Gastrocnemius medialis (tissue), 4 donors: ENCODE data around the gene INS. TPM values are rescaled to one million over a fixed set of nuclear protein-coding genes. Genes with fewer than 3 reads are reported as not detected.

Source experiments
- ATAC-seq, 2 donors: fragments of 150-250 bp; one replicate each; pipeline ENCODE4 v1.9.1; 2016
- DNase-seq, 2 donors: peaks; one replicate each; pipeline ENCODE4 v3.0.0-alpha.2; 2019
- H3K27ac ChIP-seq, 4 donors: fragments of 200-600 bp; sonication (generic); 1 replicate in 1 of 4; 2 replicates in 3 of 4; pipeline ENCODE4 v1.5.1; 2016 to 2018; ENCODE audit warnings: mild to moderate bottlenecking in 2 of 4, moderate library complexity in 1 of 4
- H3K27me3 ChIP-seq, 3 donors: fragments of 200-600 bp; sonication (generic) in 2 of 3; 1 replicate in 1 of 3; 2 replicates in 2 of 3; pipeline versions ENCODE4 v1.5.1 to v1.6.0; 2016 to 2019; ENCODE audit warnings: mild to moderate bottlenecking in 1 of 3, moderate library complexity in 1 of 3
- H3K36me3 ChIP-seq, 2 donors: fragments of 200-600 bp; sonication (generic) in 1 of 2; one replicate each; pipeline ENCODE4 v1.5.1; 2017 to 2018
- H3K4me1 ChIP-seq, 2 donors: fragments of 200-600 bp; sonication (generic) in 1 of 2; one replicate each; pipeline ENCODE4 v1.5.1; 2016 to 2017; ENCODE audit warnings: mild to moderate bottlenecking in 2 of 2
- H3K4me3 ChIP-seq, 4 donors: fragments of 200-600 bp; sonication (generic) in 3 of 4; 1 replicate in 1 of 4; 2 replicates in 3 of 4; pipeline ENCODE4 v1.5.1; 2016 to 2019; ENCODE audit warnings: mild to moderate bottlenecking in 2 of 4
- H3K9me3 ChIP-seq, 3 donors: fragments of 200-600 bp; sonication (generic) in 2 of 3; 1 replicate in 1 of 3; 2 replicates in 2 of 3; pipeline ENCODE4 v1.5.1; 2016 to 2019
- CTCF ChIP-seq, 5 experiments: fragments of 450-650 bp in 3 of 5; fragments of 200-600 bp in 2 of 5; sonication (generic) in 2 of 5; IDR thresholded peaks in 4 of 5; conservative IDR thresholded peaks in 1 of 5; 1 replicate in 4 of 5; 2 replicates in 1 of 5; pipeline ENCODE4 v1.5.1; 2016 to 2019; ENCODE audit warnings: antibody characterized with exemption in 5 of 5, mild to moderate bottlenecking in 3 of 5, moderate library complexity in 3 of 5
- POLR2A ChIP-seq, 2 donors: fragments of 450-650 bp; IDR thresholded peaks; one replicate each; pipeline ENCODE4 v1.6.1; 2017; ENCODE audit warnings: antibody characterized with exemption in 2 of 2, mild to moderate bottlenecking in 2 of 2, moderate library complexity in 2 of 2
- in situ Hi-C, 4 donors: fragments of 200-750 bp; cut with MboI; loops; one replicate each; pipeline versions ENCODE4 v1.15.0 to v1.8.0; 2017; ENCODE audit warnings: low sequenced_read_pairs in 4 of 4
- intact Hi-C: fragments of 100-400 bp; cut with DNase I; formaldehyde crosslinking; loops from one replicate; pipeline ENCODE4 v1.15.1; 2023; ENCODE audit warnings: low total_unique reads
- total RNA-seq, 4 donors: library from RNA; depleted of rRNA; stranded (reverse); fragments of >200 nt; gene quantifications; one replicate each; pipeline versions ENCODE4 v1.1.0 to v1.2.3, GENCODE V29; 2016

Gene INS
- total RNA-seq, 4 donors from 2014 or later = not detected

GRCh38 chr11:2148595-2148994 is 12.4 kb downstream of the INS start:
- TF ChIP-seq POLR2A (IDR thresholded peaks at IDR 0.05) (no peak), CTCF (IDR thresholded peaks at IDR 0.05 in 4 of 5, conservative IDR thresholded peaks at IDR 0.05 in 1 of 5) (no peak)
- no peak for DNase-seq
- in situ Hi-C loops = loop anchor here in 1 of 4 donors (25.0 kb wide), 1 partner anchor 111 kb away; no protein-coding TSS in a partner anchor
- H3K27me3 ChIP-seq = peaks cover 27 to 36% (median 28%) of the 10 kb centered on the region in 3 donors
- H3K27ac ChIP-seq = no peak overlapping the region
- no peak for ATAC-seq
- no peaks in the 10 kb centered on the region for H3K36me3 ChIP-seq
- H3K4me3 ChIP-seq = no peak overlapping the region
- intact Hi-C loops = no loop called here
- H3K9me3 ChIP-seq = no peaks in the 10 kb centered on the region
- H3K4me1 ChIP-seq = peaks cover 16 to 27% of the 10 kb centered on the region in 2 donors

GRCh38 chr11:2147391-2147790 is 13.6 kb downstream of the INS start:
- H3K4me3 ChIP-seq = no peak overlapping the region
- intact Hi-C loops = no loop called here

GRCh38 chr11:2146051-2146450 is 15.0 kb downstream of the INS start:
- no peak overlapping the region for H3K4me3 ChIP-seq
- DNase-seq (no peak), ATAC-seq (no peak)
- no peaks in the 10 kb centered on the region for H3K36me3 ChIP-seq
- peaks cover 12 to 23% of the 10 kb centered on the region in 2 donors for H3K4me1 ChIP-seq
- intact Hi-C loops (no loop called here), in situ Hi-C loops (loop anchor here in 1 of 4 donors (25.0 kb wide), 1 partner anchor 109 kb away; no protein-coding TSS in a partner anchor)
- H3K9me3 ChIP-seq = no peaks in the 10 kb centered on the region
- H3K27ac ChIP-seq = no peak overlapping the region
- H3K27me3 ChIP-seq = peaks cover 49 to 62% (median 52%) of the 10 kb centered on the region in 3 donors
- TF ChIP-seq CTCF (IDR thresholded peaks at IDR 0.05 in 4 of 5, conservative IDR thresholded peaks at IDR 0.05 in 1 of 5) (no peak), POLR2A (IDR thresholded peaks at IDR 0.05) (no peak)

More at GRCh38 chr11:2147391-2147790, 13.6 kb downstream of the INS start:
- no peaks in the 10 kb centered on the region for H3K9me3 ChIP-seq
- TF ChIP-seq POLR2A (IDR thresholded peaks at IDR 0.05) (no peak), CTCF (IDR thresholded peaks at IDR 0.05 in 4 of 5, conservative IDR thresholded peaks at IDR 0.05 in 1 of 5) (no peak)
- H3K36me3 ChIP-seq = no peaks in the 10 kb centered on the region
- peaks cover 38 to 48% (median 39%) of the 10 kb centered on the region in 3 donors for H3K27me3 ChIP-seq
- H3K27ac ChIP-seq = no peak overlapping the region
- DNase-seq = no peak
- in situ Hi-C loops = loop anchor here in 1 of 4 donors (25.0 kb wide), 1 partner anchor 110 kb away; no protein-coding TSS in a partner anchor
- ATAC-seq = no peak
- H3K4me1 ChIP-seq = peaks cover 16 to 27% of the 10 kb centered on the region in 2 donors

GRCh38 chr11:2144544-2145248 is 16.3 kb downstream of the INS start:
- peak overlapping the region in 3 of 4 donors; percentile 19 to 54 (median 27) for H3K4me3 ChIP-seq
- no peak for ATAC-seq
- intact Hi-C loops = loop anchor here (5.0 kb wide), 1 partner anchor 52 kb away; no protein-coding TSS in a partner anchor
- H3K4me1 ChIP-seq = peaks cover 7 to 15% of the 10 kb centered on the region in 2 donors
- H3K27ac ChIP-seq = no peak overlapping the region
- no peak for TF ChIP-seq CTCF (IDR thresholded peaks at IDR 0.05 in 4 of 5, conservative IDR thresholded peaks at IDR 0.05 in 1 of 5)
- no peak for TF ChIP-seq POLR2A (IDR thresholded peaks at IDR 0.05)
- no peaks in the 10 kb centered on the region for H3K9me3 ChIP-seq
- peaks cover 63 to 75% (median 66%) of the 10 kb centered on the region in 3 donors for H3K27me3 ChIP-seq
- H3K36me3 ChIP-seq = no peaks in the 10 kb centered on the region
- no peak for DNase-seq
- in situ Hi-C loops = loop anchor here in 1 of 4 donors (25.0 kb wide), 1 partner anchor 107 kb away; no protein-coding TSS in a partner anchor
